HepG2 (cell line): Measurements from ENCODE around the gene KISS1R. TPM values are rescaled to one million over a fixed set of nuclear protein-coding genes. Genes with fewer than 3 reads are reported as not detected.

Source experiments
- ARNT2 ChIP-seq: sonication (generic); formaldehyde crosslinking; IDR thresholded peaks from 2 replicates; pipeline ENCODE4 v1.8.0; 2022; ENCODE audit warnings: mild to moderate bottlenecking, low read depth, missing genetic modification reagents, moderate library complexity
- HNF4G ChIP-seq, 2 experiments: sonication (generic) in 1 of 2; formaldehyde crosslinking in 1 of 2; IDR thresholded peaks; 2 replicates each; pipeline versions ENCODE4 v1.4.0 to v1.6.1; 2011 to 2020; ENCODE audit warnings: borderline replicate concordance in 2 of 2, low read depth in 2 of 2, mild to moderate bottlenecking in 2 of 2, low read length in 1 of 2, missing genetic modification reagents in 1 of 2, moderate library complexity in 1 of 2
- NCOA1 ChIP-seq: sonication (generic); formaldehyde crosslinking; IDR thresholded peaks from 2 replicates; pipeline ENCODE4 v1.9.0; 2021; ENCODE audit warnings: missing genetic modification reagents
- SP140L ChIP-seq: sonication (generic); formaldehyde crosslinking; IDR thresholded peaks from 2 replicates; pipeline ENCODE4 v1.4.0; 2020; ENCODE audit warnings: missing genetic modification reagents, borderline replicate concordance
- SP5 ChIP-seq: IDR thresholded peaks from 2 replicates; pipeline ENCODE4 v1.6.1; 2016; ENCODE audit warnings: low read depth, borderline replicate concordance
- TCF7 ChIP-seq: sonication (generic); IDR thresholded peaks from 2 replicates; pipeline ENCODE4 v1.6.1; 2016; ENCODE audit warnings: antibody characterized with exemption, low read depth
- TEAD2 ChIP-seq: sonication (generic); formaldehyde crosslinking; IDR thresholded peaks from 2 replicates; pipeline ENCODE4 v1.9.0; 2021; ENCODE audit warnings: missing genetic modification reagents
- ZKSCAN1 ChIP-seq: fragments of 150-350 bp; IDR thresholded peaks from 2 replicates; pipeline ENCODE4 v1.6.1; 2014; ENCODE audit warnings: low read length
- ZMYM2 ChIP-seq: sonication (generic); formaldehyde crosslinking; IDR thresholded peaks from 2 replicates; pipeline ENCODE4 v1.8.0; 2022; ENCODE audit warnings: mild to moderate bottlenecking, missing genetic modification reagents
- ZNF138 ChIP-seq: sonication (generic); formaldehyde crosslinking; IDR thresholded peaks from 2 replicates; pipeline ENCODE4 v1.5.0; 2020; ENCODE audit warnings: mild to moderate bottlenecking, low read depth, missing genetic modification reagents
- ZNF260 ChIP-seq: sonication (generic); formaldehyde crosslinking; IDR thresholded peaks from 2 replicates; pipeline ENCODE4 v1.4.0; 2020; ENCODE audit warnings: missing genetic modification reagents, low read depth, mild to moderate bottlenecking, borderline replicate concordance
- ZNF354B ChIP-seq: sonication (generic); formaldehyde crosslinking; IDR thresholded peaks from 2 replicates; pipeline ENCODE4 v1.8.0; 2022; ENCODE audit warnings: mild to moderate bottlenecking, missing genetic modification reagents
- ZNF615 ChIP-seq: sonication (generic); formaldehyde crosslinking; IDR thresholded peaks from 2 replicates; pipeline ENCODE4 v1.5.0; 2020; ENCODE audit warnings: mild to moderate bottlenecking, missing genetic modification reagents, borderline replicate concordance
- polyA plus RNA-seq, 8 experiments: library from polyadenylated mRNA; depleted of rRNA in 3 of 8; stranded (reverse) in 7 of 8; unstranded in 1 of 8; fragments of >200 nt; fragmentation: Illumina TruSeq in 4 of 8; extraction: Trizol in 4 of 8; gene quantifications; 2 replicates each; pipeline versions ENCODE4 v1.2.1 to v1.2.3, GENCODE V29; 2011 to 2016; ENCODE audit warnings: low read depth in 4 of 8, missing spikeins in 1 of 8, mixed read lengths in 1 of 8; ENCODE audit not compliant: insufficient read depth in 1 of 8
- total RNA-seq, 5 experiments: library from RNA; depleted of rRNA; stranded (reverse); fragments of >200 nt; fragmentation: Illumina TruSeq; extraction: Trizol; gene quantifications; 2 replicates each; pipeline ENCODE4 v1.2.3, GENCODE V29; 2016; ENCODE audit warnings: low read depth in 1 of 5
- TF ChIP-seq, protein P1 (sequence below): sonication (generic); formaldehyde crosslinking; IDR thresholded peaks from one replicate; pipeline ENCODE4 v1.5.1; 2020; ENCODE audit warnings: mild to moderate bottlenecking, missing genetic modification reagents; ENCODE audit errors: not compliant biosample characterization
- TF ChIP-seq, protein P2 (sequence below): sonication (generic); formaldehyde crosslinking; IDR thresholded peaks from 2 replicates; pipeline ENCODE4 v1.5.0; 2020; ENCODE audit warnings: mild to moderate bottlenecking, missing genetic modification reagents
- TF ChIP-seq, protein P3 (sequence below): sonication (generic); formaldehyde crosslinking; IDR thresholded peaks from 2 replicates; pipeline ENCODE4 v1.5.1; 2020; ENCODE audit warnings: missing genetic modification reagents, mild to moderate bottlenecking, borderline replicate concordance

KISS1R gene
- total and polyA plus RNA-seq, 2 of the 13 experiments (the other 11 are each of a cell fraction or from before 2014, with no cell fraction given) = 1.1 to 10.2 TPM

DNA sequence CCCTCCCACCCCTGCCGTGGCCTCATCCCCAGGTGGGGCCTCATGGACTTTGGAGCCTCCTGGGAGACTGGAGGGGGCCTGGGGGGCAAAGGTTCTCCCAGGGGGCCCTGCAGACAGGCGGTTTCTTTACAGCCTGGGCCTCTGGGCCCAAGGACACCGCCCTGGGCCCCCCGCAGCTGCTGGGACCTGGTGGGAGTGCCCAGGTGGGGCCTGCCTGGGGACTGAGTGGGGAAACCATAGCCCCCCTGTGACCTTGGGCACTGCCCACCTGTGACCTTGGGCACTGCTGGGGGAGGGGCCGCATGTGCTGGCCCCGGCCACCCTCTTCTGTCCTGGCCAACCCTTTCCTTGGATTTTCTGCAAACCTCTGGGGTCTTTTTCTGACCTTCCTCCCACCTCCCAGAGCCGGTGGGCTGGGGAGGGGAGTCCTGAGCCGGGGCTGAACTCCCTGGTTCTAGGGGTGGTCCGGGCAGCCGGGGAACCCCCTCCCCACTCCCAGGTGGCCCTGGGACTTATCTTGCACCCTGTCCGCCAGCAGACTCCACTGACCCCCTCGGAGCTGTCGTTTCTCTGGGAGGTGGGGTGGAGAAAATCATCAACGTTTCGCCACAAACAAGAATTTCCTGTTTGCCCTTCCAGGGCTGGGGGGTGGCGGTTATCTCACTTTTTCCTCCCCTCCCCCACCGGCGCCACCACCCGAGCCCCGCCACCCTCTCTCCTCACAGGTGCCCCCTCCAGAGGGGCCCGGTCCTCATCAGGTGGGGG is 35.7 kb downstream of the KISS1R start (continued):
- TF ChIP-seq, protein P1, sequence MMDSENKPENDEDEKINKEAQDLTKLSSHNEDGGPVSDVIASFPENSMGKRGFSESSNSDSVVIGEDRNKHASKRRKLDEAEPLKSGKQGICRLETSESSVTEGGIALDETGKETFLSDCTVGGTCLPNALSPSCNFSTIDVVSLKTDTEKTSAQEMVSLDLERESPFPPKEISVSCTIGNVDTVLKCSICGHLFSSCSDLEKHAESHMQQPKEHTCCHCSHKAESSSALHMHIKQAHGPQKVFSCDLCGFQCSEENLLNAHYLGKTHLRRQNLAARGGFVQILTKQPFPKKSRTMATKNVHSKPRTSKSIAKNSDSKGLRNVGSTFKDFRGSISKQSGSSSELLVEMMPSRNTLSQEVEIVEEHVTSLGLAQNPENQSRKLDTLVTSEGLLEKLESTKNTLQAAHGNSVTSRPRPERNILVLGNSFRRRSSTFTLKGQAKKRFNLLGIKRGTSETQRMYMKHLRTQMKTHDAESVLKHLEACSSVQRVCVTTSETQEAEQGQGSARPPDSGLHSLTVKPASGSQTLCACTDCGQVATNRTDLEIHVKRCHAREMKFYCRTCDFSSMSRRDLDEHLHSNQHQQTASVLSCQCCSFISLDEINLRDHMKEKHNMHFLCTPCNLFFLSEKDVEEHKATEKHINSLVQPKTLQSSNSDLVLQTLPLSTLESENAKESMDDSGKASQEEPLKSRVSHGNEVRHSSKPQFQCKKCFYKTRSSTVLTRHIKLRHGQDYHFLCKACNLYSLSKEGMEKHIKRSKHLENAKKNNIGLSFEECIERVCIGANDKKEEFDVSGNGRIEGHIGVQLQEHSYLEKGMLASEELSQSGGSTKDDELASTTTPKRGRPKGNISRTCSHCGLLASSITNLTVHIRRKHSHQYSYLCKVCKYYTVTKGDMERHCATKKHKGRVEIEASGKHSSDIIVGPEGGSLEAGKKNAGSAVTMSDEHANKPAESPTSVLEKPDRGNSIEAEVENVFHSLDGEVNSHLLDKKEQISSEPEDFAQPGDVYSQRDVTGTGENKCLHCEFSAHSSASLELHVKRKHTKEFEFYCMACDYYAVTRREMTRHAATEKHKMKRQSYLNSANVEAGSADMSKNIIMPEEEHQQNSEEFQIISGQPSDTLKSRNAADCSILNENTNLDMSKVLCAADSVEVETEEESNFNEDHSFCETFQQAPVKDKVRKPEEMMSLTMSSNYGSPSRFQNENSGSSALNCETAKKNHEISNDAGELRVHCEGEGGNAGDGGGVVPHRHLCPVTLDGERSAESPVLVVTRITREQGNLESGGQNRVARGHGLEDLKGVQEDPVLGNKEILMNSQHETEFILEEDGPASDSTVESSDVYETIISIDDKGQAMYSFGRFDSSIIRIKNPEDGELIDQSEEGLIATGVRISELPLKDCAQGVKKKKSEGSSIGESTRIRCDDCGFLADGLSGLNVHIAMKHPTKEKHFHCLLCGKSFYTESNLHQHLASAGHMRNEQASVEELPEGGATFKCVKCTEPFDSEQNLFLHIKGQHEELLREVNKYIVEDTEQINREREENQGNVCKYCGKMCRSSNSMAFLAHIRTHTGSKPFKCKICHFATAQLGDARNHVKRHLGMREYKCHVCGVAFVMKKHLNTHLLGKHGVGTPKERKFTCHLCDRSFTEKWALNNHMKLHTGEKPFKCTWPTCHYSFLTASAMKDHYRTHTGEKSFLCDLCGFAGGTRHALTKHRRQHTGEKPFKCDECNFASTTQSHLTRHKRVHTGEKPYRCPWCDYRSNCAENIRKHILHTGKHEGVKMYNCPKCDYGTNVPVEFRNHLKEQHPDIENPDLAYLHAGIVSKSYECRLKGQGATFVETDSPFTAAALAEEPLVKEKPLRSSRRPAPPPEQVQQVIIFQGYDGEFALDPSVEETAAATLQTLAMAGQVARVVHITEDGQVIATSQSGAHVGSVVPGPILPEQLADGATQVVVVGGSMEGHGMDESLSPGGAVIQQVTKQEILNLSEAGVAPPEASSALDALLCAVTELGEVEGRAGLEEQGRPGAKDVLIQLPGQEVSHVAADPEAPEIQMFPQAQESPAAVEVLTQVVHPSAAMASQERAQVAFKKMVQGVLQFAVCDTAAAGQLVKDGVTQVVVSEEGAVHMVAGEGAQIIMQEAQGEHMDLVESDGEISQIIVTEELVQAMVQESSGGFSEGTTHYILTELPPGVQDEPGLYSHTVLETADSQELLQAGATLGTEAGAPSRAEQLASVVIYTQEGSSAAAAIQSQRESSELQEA = peak; percentile 26
- TF ChIP-seq ZKSCAN1 (no peak; the same call in 1 of the 2 replicates), ZNF138 (CRISPR knock-in tag) (peak; percentile 39; the same call in 1 of the 2 replicates), ZNF615 (CRISPR knock-in tag) (no peak), NCOA1 (CRISPR knock-in tag) (peak; percentile 99), HNF4G (IDR thresholded peaks at IDR 0.05; ENCODE audit: borderline replicate concordance, low read depth, low read length) (peak; percentile 100), HNF4G (CRISPR knock-in tag; IDR thresholded peaks at IDR 0.05; ENCODE audit: borderline replicate concordance, low read depth) (peak; percentile 100), TCF7 (peak; percentile 91), ZNF354B (CRISPR knock-in tag) (no peak), SP140L (CRISPR knock-in tag) (no peak), ZMYM2 (CRISPR knock-in tag) (no peak), TEAD2 (no peak), ZNF260 (CRISPR knock-in tag) (no peak), SP5 (CRISPR knock-in tag) (peak; percentile 96), ARNT2 (CRISPR knock-in tag) (peak; percentile 59; the same call in 1 of the 2 replicates)
- TF ChIP-seq, protein P2, sequence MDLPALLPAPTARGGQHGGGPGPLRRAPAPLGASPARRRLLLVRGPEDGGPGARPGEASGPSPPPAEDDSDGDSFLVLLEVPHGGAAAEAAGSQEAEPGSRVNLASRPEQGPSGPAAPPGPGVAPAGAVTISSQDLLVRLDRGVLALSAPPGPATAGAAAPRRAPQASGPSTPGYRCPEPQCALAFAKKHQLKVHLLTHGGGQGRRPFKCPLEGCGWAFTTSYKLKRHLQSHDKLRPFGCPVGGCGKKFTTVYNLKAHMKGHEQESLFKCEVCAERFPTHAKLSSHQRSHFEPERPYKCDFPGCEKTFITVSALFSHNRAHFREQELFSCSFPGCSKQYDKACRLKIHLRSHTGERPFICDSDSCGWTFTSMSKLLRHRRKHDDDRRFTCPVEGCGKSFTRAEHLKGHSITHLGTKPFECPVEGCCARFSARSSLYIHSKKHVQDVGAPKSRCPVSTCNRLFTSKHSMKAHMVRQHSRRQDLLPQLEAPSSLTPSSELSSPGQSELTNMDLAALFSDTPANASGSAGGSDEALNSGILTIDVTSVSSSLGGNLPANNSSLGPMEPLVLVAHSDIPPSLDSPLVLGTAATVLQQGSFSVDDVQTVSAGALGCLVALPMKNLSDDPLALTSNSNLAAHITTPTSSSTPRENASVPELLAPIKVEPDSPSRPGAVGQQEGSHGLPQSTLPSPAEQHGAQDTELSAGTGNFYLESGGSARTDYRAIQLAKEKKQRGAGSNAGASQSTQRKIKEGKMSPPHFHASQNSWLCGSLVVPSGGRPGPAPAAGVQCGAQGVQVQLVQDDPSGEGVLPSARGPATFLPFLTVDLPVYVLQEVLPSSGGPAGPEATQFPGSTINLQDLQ = 0 out of 2 replicates have a peak, but pooled peaks have one; percentile 67
- TF ChIP-seq, protein P3, sequence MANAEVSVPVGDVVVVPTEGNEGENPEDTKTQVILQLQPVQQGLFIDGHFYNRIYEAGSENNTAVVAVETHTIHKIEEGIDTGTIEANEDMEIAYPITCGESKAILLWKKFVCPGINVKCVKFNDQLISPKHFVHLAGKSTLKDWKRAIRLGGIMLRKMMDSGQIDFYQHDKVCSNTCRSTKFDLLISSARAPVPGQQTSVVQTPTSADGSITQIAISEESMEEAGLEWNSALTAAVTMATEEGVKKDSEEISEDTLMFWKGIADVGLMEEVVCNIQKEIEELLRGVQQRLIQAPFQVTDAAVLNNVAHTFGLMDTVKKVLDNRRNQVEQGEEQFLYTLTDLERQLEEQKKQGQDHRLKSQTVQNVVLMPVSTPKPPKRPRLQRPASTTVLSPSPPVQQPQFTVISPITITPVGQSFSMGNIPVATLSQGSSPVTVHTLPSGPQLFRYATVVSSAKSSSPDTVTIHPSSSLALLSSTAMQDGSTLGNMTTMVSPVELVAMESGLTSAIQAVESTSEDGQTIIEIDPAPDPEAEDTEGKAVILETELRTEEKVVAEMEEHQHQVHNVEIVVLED = 0 out of 2 replicates have a peak, but pooled peaks have one; percentile 38
